Measurements from ENCODE around the gene HIVEP2. TPM values are rescaled to one million over a fixed set of nuclear protein-coding genes. Genes with fewer than 3 reads are reported as not detected.

The HIVEP2 gene
- total RNA-seq, 1 donor from 2014 or later, result 3.5 TPM

DNA sequence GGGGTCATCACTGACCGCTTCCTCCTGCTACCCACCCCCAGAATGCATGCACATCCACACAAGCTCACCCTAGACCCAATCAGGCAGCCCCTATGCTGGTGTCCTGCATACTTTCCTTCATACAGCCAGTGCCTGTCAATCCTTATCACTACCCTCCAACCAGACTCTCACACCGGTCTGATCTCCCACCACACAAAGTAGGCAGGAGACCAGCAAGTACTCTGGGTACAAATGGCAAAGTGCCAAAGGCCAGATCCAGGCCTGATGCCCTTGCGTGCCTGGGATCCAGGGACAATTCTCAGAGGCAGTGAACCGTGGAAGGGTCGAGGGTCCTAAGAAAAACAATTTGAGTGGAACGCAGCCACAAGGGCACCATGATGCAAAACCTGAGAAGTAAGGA lies 114.2 kb downstream of the HIVEP2 start:
- no peak overlapping the region for H3K27ac Mint-ChIP-seq (ENCODE audit: unreplicated experiment)
- H3K4me1 Mint-ChIP-seq, result no peaks in the 10 kb centered on the region
- no peak for DNase-seq (ENCODE audit: low read depth, low spot score)
- H3K9me3 Mint-ChIP-seq, result peaks cover 6% of the 10 kb centered on the region
- H3K27me3 Mint-ChIP-seq (ENCODE audit: low read depth), result no peaks in the 10 kb centered on the region
- no peaks in the 10 kb centered on the region for H3K36me3 Mint-ChIP-seq (ENCODE audit: low read depth)
- H3K4me3 Mint-ChIP-seq, result no peak overlapping the region
- TF ChIP-seq, protein P1, sequence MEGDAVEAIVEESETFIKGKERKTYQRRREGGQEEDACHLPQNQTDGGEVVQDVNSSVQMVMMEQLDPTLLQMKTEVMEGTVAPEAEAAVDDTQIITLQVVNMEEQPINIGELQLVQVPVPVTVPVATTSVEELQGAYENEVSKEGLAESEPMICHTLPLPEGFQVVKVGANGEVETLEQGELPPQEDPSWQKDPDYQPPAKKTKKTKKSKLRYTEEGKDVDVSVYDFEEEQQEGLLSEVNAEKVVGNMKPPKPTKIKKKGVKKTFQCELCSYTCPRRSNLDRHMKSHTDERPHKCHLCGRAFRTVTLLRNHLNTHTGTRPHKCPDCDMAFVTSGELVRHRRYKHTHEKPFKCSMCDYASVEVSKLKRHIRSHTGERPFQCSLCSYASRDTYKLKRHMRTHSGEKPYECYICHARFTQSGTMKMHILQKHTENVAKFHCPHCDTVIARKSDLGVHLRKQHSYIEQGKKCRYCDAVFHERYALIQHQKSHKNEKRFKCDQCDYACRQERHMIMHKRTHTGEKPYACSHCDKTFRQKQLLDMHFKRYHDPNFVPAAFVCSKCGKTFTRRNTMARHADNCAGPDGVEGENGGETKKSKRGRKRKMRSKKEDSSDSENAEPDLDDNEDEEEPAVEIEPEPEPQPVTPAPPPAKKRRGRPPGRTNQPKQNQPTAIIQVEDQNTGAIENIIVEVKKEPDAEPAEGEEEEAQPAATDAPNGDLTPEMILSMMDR (conservative IDR thresholded peaks at IDR 0.05), result no peak

DNA sequence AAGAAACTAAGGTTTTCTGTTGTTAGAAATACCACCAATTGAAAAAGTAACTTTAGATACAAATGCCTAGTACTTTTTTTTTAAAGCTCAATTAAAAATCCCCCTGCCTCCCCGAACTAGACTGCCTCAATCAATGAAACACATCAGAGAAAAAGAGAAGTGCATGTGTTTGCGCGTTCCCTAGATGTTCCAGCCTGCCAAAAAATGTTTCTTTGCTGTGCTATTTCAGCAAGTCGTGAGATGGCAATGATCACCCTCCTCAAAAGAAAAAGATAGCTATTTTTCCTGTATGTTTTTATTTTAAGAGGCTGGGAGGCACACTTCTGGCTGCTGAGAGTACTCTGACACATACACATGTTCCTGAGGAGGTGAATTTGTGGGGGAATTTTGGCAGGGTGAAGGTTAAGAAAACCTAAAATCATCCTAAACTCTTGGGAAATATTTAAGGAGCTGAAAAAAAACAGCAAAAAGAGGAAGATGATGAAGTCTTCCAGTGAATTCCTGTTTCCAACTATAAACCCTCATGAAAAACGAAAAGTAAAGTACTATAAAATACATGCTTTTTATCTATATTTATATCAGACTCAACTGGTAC lies 114.8 kb downstream of the HIVEP2 start:
- Mint-ChIP-seq H3K36me3 (ENCODE audit: low read depth) (no peaks in the 10 kb centered on the region), H3K9me3 (peaks cover 6% of the 10 kb centered on the region), H3K4me3 (no peak overlapping the region), H3K27ac (ENCODE audit: unreplicated experiment) (no peak overlapping the region), H3K27me3 (ENCODE audit: low read depth) (no peaks in the 10 kb centered on the region), H3K4me1 (no peaks in the 10 kb centered on the region)
- no peak for DNase-seq (ENCODE audit: low read depth, low spot score)
- TF ChIP-seq, protein P1 (conservative IDR thresholded peaks at IDR 0.05), result no peak

DNA sequence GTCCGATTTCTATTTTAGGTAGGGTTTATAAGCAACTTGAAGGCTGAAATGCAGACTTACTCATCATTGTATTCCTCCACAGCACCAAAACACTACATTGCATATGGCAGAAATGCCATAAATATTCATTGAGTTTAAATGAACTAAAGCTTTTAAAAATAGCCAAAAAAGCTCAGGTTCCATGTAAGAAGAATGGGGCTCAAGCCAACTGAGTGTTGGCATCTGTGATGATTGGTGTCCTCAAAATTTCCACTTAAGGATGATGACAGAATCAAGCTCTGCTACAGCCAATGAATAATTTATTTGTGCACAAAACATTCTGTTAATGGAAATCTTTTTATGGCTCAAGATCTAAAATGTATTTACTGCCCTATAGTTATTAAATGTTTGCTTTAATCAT lies 115.4 kb downstream of the HIVEP2 start:
- H3K9me3 Mint-ChIP-seq, result peaks cover 6% of the 10 kb centered on the region
- no peak overlapping the region for H3K4me3 Mint-ChIP-seq
- no peaks in the 10 kb centered on the region for H3K4me1 Mint-ChIP-seq
- TF ChIP-seq, protein P1 (conservative IDR thresholded peaks at IDR 0.05), result no peak
- H3K27ac Mint-ChIP-seq (ENCODE audit: unreplicated experiment), result no peak overlapping the region
- no peak for DNase-seq (ENCODE audit: low read depth, low spot score)
- no peaks in the 10 kb centered on the region for H3K36me3 Mint-ChIP-seq (ENCODE audit: low read depth)
- H3K27me3 Mint-ChIP-seq (ENCODE audit: low read depth), result no peaks in the 10 kb centered on the region

DNA sequence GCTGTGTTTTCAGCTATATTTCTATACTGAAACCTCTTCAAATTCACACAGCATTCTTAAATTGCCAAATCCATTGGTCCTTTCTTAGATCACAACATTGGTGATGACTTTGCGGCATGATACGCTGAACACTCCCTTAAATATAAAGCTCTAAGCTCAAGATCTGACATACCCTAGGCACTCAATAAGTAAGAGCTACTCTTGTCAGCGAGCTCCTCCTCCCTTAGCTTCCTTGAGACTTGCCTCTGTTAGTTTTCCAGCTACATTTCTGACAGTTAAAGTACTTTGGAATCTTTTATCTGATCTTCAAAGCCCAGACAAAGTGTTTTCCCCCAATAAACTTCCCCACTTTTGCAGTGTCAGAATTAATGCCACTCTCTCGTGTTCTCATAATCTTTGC lies 117.0 kb downstream of the HIVEP2 start:
- TF ChIP-seq, protein P1 (conservative IDR thresholded peaks at IDR 0.05), result no peak
- Mint-ChIP-seq H3K27ac (ENCODE audit: unreplicated experiment) (no peak overlapping the region), H3K27me3 (ENCODE audit: low read depth) (no peaks in the 10 kb centered on the region), H3K4me1 (peaks cover 3% of the 10 kb centered on the region), H3K36me3 (ENCODE audit: low read depth) (no peaks in the 10 kb centered on the region), H3K9me3 (peaks cover 6% of the 10 kb centered on the region), H3K4me3 (no peak overlapping the region)
- DNase-seq (ENCODE audit: low read depth, low spot score), result no peak

DNA sequence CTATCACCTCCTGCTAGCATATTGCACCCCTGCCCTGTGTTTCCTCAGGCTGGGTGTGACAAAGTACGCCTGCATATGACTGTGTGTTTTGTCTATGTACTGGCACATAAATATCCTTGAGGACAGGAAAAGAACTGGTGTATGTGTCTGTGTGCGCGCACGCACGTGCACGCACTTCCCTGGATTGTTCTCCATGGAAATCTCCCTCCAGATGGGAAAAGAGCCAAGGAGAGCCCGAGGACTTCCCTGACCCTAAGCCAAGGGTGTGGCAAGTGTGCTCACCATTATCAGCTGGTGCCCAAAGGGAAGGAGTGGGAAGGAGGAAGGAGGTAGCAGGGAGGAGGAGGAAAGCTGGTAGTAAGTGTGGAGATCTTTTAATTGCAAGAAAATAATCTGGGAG lies 117.6 kb downstream of the HIVEP2 start:
- TF ChIP-seq, protein P1 (conservative IDR thresholded peaks at IDR 0.05), result no peak
- no peaks in the 10 kb centered on the region for H3K36me3 Mint-ChIP-seq (ENCODE audit: low read depth)
- no peak for DNase-seq (ENCODE audit: low read depth, low spot score)
- no peak overlapping the region for H3K4me3 Mint-ChIP-seq
- H3K9me3 Mint-ChIP-seq, result peaks cover 6% of the 10 kb centered on the region
- H3K4me1 Mint-ChIP-seq, result peaks cover 9% of the 10 kb centered on the region
- H3K27ac Mint-ChIP-seq (ENCODE audit: unreplicated experiment), result no peak overlapping the region
- H3K27me3 Mint-ChIP-seq (ENCODE audit: low read depth), result no peaks in the 10 kb centered on the region
